A549 (cell line): Measurements from ENCODE around the gene DTX1. TPM values are rescaled to one million over a fixed set of nuclear protein-coding genes. Genes with fewer than 3 reads are reported as not detected.

ENCODE experiments used
- ATAC-seq, 2 experiments: fragments of 200-7000 bp in 1 of 2; fragments of >200 bp in 1 of 2; cut with Nextera tagmentation in 1 of 2; cut with Tn5 transposase in 1 of 2; 3 replicates each; pipeline versions ENCODE4 v1.8.0 to v1.9.1; 2018 to 2020; ENCODE audit warnings: mild to moderate bottlenecking in 1 of 2, moderate library complexity in 1 of 2
- CTCF ChIA-PET: fragments of 300-600 bp; sonication (Branson Sonifier 250); formaldehyde crosslinking; extraction: SDS; loops from one replicate; lab custom pipeline; 2021; ENCODE audit warnings: antibody characterized with exemption, inconsistent platforms; lab: Yijun Ruan, JAX
- POLR2A ChIA-PET: fragments of 350-600 bp; formaldehyde crosslinking; extraction: SDS; loops from one replicate; lab custom pipeline; 2021; ENCODE audit warnings: antibody characterized with exemption, inconsistent platforms; lab: Yijun Ruan, JAX
- DNase-seq, 2 experiments: peaks; one replicate each; pipeline versions ENCODE4 v3.0.0 to v3.0.0-alpha.2; 2011 to 2016; ENCODE audit warnings: low read depth in 1 of 2, low spot score in 1 of 2
- FAIRE-seq: peaks from 2 replicates; lab custom pipeline; 2011; peaks lifted over from hg19 to GRCh38; lab: Jason Lieb, UNC
- H3K27ac ChIP-seq, 2 experiments: fragments of >200 bp; sonication (Bioruptor Twin); formaldehyde crosslinking; 3 replicates each; pipeline ENCODE4 v1.5.1; 2016 to 2017
- H3K4me1 ChIP-seq: fragments of >200 bp; sonication (Bioruptor Twin); formaldehyde crosslinking; 3 replicates; pipeline ENCODE4 v1.6.1; 2016
- H3K4me2 ChIP-seq: fragments of >200 bp; sonication (Bioruptor Twin); formaldehyde crosslinking; 3 replicates; pipeline ENCODE4 v1.6.1; 2016
- H3K4me3 ChIP-seq: fragments of >200 bp; sonication (Bioruptor Twin); formaldehyde crosslinking; 3 replicates; pipeline ENCODE4 v1.5.1; 2016
- H3K9me3 ChIP-seq: fragments of >200 bp; sonication (Bioruptor Twin); formaldehyde crosslinking; 3 replicates; pipeline ENCODE4 v1.6.1; 2016
- BCL3 ChIP-seq: fragments of >200 bp; sonication (Bioruptor Twin); formaldehyde crosslinking; IDR thresholded peaks from 3 replicates; pipeline ENCODE4 v1.6.1; 2016
- CBX8 ChIP-seq: fragments of 200-600 bp; sonication (generic); IDR thresholded peaks from 2 replicates; pipeline ENCODE4 v1.6.1; 2016
- CEBPB ChIP-seq, 2 experiments: fragments of >200 bp in 1 of 2; sonication (Bioruptor Twin) in 1 of 2; formaldehyde crosslinking in 1 of 2; IDR thresholded peaks; 2 replicates each; pipeline ENCODE4 v1.6.1; 2012 to 2016
- CTCF ChIP-seq: fragments of >200 bp; sonication (Bioruptor Twin); formaldehyde crosslinking; IDR thresholded peaks from 3 replicates; pipeline ENCODE4 v1.5.1; 2016
- EHF ChIP-seq: fragments of 250-450 bp; sonication (Bioruptor Pico); IDR thresholded peaks from 2 replicates; pipeline ENCODE4 v1.5.0; 2020; ENCODE audit warnings: mild to moderate bottlenecking
- EHMT2 ChIP-seq: fragments of 200-600 bp; sonication (generic); IDR thresholded peaks from 2 replicates; pipeline ENCODE4 v1.6.1; 2016; ENCODE audit warnings: antibody characterized with exemption, low read depth, mild to moderate bottlenecking, moderate library complexity
- ELK1 ChIP-seq: fragments of 150-350 bp; IDR thresholded peaks from 2 replicates; pipeline ENCODE4 v1.6.1; 2014; ENCODE audit warnings: low read depth, mild to moderate bottlenecking, low read length
- FOXS1 ChIP-seq: fragments of 250-450 bp; sonication (Bioruptor Pico); IDR thresholded peaks from 2 replicates; pipeline ENCODE4 v1.5.0; 2020; ENCODE audit warnings: mild to moderate bottlenecking, moderate library complexity
- HES2 ChIP-seq: fragments of >200 bp; sonication (Bioruptor Twin); formaldehyde crosslinking; IDR thresholded peaks from 2 replicates; pipeline ENCODE4 v1.6.1; 2016
- HOXA7 ChIP-seq: fragments of 250-450 bp; sonication (Bioruptor Pico); IDR thresholded peaks from 2 replicates; pipeline ENCODE4 v1.5.0; 2020; ENCODE audit warnings: mild to moderate bottlenecking, moderate library complexity
- KDM5A ChIP-seq: fragments of 200-600 bp; sonication (generic); IDR thresholded peaks from 2 replicates; pipeline ENCODE4 v1.6.1; 2016; ENCODE audit warnings: antibody characterized with exemption, mild to moderate bottlenecking
- MAFK ChIP-seq: fragments of 450-650 bp; IDR thresholded peaks from 2 replicates; pipeline ENCODE4 v1.6.1; 2014; ENCODE audit not compliant: partially characterized antibody
- MAX ChIP-seq: IDR thresholded peaks from 2 replicates; pipeline ENCODE4 v1.6.1; 2012
- MAZ ChIP-seq: fragments of 150-350 bp; IDR thresholded peaks from 2 replicates; pipeline ENCODE4 v1.6.1; 2014; ENCODE audit warnings: antibody characterized with exemption, low read depth, low read length, borderline replicate concordance
- MYC ChIP-seq: IDR thresholded peaks from 2 replicates; pipeline ENCODE4 v1.6.1; 2012; ENCODE audit warnings: mild to moderate bottlenecking, inconsistent platforms, low read length, improper control_type of control experiment, borderline replicate concordance
- NFE2L2 ChIP-seq: fragments of 150-350 bp; conservative IDR thresholded peaks from 2 replicates; pipeline ENCODE4 v1.6.1; 2014; ENCODE audit warnings: low read length
- PHF8 ChIP-seq: fragments of 200-600 bp; sonication (generic); IDR thresholded peaks from 2 replicates; pipeline ENCODE4 v1.6.1; 2016; ENCODE audit warnings: low read depth, mild to moderate bottlenecking, antibody characterized with exemption, moderate library complexity, borderline replicate concordance
- RARB ChIP-seq: fragments of 250-450 bp; sonication (Bioruptor Pico); IDR thresholded peaks from 2 replicates; pipeline ENCODE4 v1.8.0; 2021; ENCODE audit warnings: mild to moderate bottlenecking, moderate library complexity
- RCOR1 ChIP-seq: fragments of 150-350 bp; IDR thresholded peaks from 2 replicates; pipeline ENCODE4 v1.6.1; 2014; ENCODE audit warnings: antibody characterized with exemption, low read length, low read depth
- RNF2 ChIP-seq: fragments of 200-600 bp; sonication (generic); IDR thresholded peaks from 2 replicates; pipeline ENCODE4 v1.6.1; 2016; ENCODE audit warnings: low read depth, mild to moderate bottlenecking, antibody characterized with exemption, moderate library complexity, borderline replicate concordance
- SMC3 ChIP-seq: fragments of >200 bp; sonication (Bioruptor Twin); formaldehyde crosslinking; IDR thresholded peaks from 3 replicates; pipeline ENCODE4 v1.6.1; 2018; ENCODE audit warnings: inconsistent platforms
- SREBF2 ChIP-seq: fragments of 450-650 bp; IDR thresholded peaks from 2 replicates; pipeline ENCODE4 v1.6.1; 2014; ENCODE audit warnings: mild to moderate bottlenecking, moderate library complexity
- TFCP2L1 ChIP-seq: fragments of 250-450 bp; sonication (Bioruptor Pico); IDR thresholded peaks from 2 replicates; pipeline ENCODE4 v1.5.0; 2021; ENCODE audit warnings: mild to moderate bottlenecking
- TP53 ChIP-seq: fragments of 250-450 bp; sonication (Bioruptor Pico); IDR thresholded peaks from 2 replicates; pipeline ENCODE4 v1.5.0; 2021; ENCODE audit warnings: mild to moderate bottlenecking, moderate library complexity
- ZC3H11A ChIP-seq: fragments of 450-650 bp; IDR thresholded peaks from 2 replicates; pipeline ENCODE4 v1.6.1; 2014; ENCODE audit warnings: antibody characterized with exemption, mild to moderate bottlenecking
- ZSCAN20 ChIP-seq: fragments of 250-450 bp; sonication (Bioruptor Pico); IDR thresholded peaks from 2 replicates; pipeline ENCODE4 v1.8.0; 2022; ENCODE audit warnings: mild to moderate bottlenecking, moderate library complexity
- WGBS: methylation state at CpG from one replicate; pipeline ENCODE4 v1.1.6; 2017; ENCODE audit errors: missing lambda C conversion rate; 5-methylcytosine and 5-hydroxymethylcytosine counted together
- polyA plus RNA-seq, 4 experiments: library from polyadenylated mRNA; depleted of rRNA in 3 of 4; stranded (reverse); fragments of >200 nt; fragmentation: RNase III in 1 of 4; extraction: RNeasy Plus Mini Kit Qiagen cat#74134 plus additional on column Dnase treatment in 1 of 4; gene quantifications; 2 replicates in 3 of 4; 3 replicates in 1 of 4; pipeline ENCODE4 v1.2.3, GENCODE V29; 2011 to 2017

Gene DTX1
- polyA plus RNA-seq, 2 of the 4 experiments (the other 2 are of a cell fraction) = 0.28 to 0.37 TPM

- peaks cover 3% of the 10 kb centered on the region; the same call in 1 of the 3 replicates for H3K4me1 ChIP-seq
- ChIA-PET POLR2A (no interaction called here), CTCF (interaction anchor here (1.9 kb wide), 1 partner anchor 9 kb away, joined by 7 read pairs; no protein-coding TSS in a partner anchor)
- ATAC-seq = no peak
- DNase-seq = no peak
- H3K4me3 ChIP-seq = no peak overlapping the region
- H3K27ac ChIP-seq = no peak overlapping the region
- no peaks in the 10 kb centered on the region for H3K9me3 ChIP-seq
- no peak for TF ChIP-seq BCL3
- TF ChIP-seq ZC3H11A = no peak
- TF ChIP-seq PHF8 = no peak
- TF ChIP-seq KDM5A = no peak
- TF ChIP-seq TP53 = no peak
- no peak for TF ChIP-seq SREBF2
- TF ChIP-seq CTCF = no peak
- no peak for TF ChIP-seq NFE2L2
- TF ChIP-seq MAFK = no peak
- TF ChIP-seq RARB (CRISPR knock-in tag) = no peak
- no peak for TF ChIP-seq CEBPB (IDR thresholded peaks at IDR 0.05)
- no peak for TF ChIP-seq EHF (CRISPR knock-in tag)
- 68% methylated on average over 3 of the region's 3 CpGs for WGBS
- no peak for FAIRE-seq
- H3K4me2 ChIP-seq = no peak overlapping the region
These were observed 31.5 kb downstream of the DTX1 start for GRCh38 chr12:113088037-113088436.

- ChIA-PET CTCF (interaction anchor here (1.0 to 6.4 kb wide), 4 partner anchors 9 to 64 kb away, joined by 3 to 49 read pairs (median 9); no protein-coding TSS in a partner anchor), POLR2A (interaction anchor here (0.6 kb wide), 1 partner anchor 23 kb away, joined by 7 read pairs; no protein-coding TSS in a partner anchor)
- WGBS = 65% methylated on average over 11 of the region's 13 CpGs
- no peak for FAIRE-seq
- DNase-seq = no peak
- no peak overlapping the region for H3K27ac ChIP-seq
- TF ChIP-seq ZSCAN20 (CRISPR knock-in tag) (no peak), TP53 (no peak), PHF8 (no peak), FOXS1 (no peak), SREBF2 (no peak), MAX (no peak), HOXA7 (CRISPR knock-in tag) (no peak)
- TF ChIP-seq, all 56 proteins: peak for 0
- no peak for ATAC-seq
- Histone ChIP-seq H3K4me1 (peaks cover 7% of the 10 kb centered on the region; the same call in 1 of the 3 replicates), H3K4me2 (no peak overlapping the region), H3K4me3 (no peak overlapping the region), H3K9me3 (no peaks in the 10 kb centered on the region)
These were observed 32.6 kb downstream of the DTX1 start for GRCh38 chr12:113088971-113089756.

- peaks cover 7% of the 10 kb centered on the region; the same call in 1 of the 3 replicates for H3K4me1 ChIP-seq
- no peak overlapping the region for H3K4me2 ChIP-seq
- DNase-seq (no peak), ATAC-seq (no peak), FAIRE-seq (no peak)
- POLR2A ChIA-PET = interaction anchor here (0.6 kb wide), 1 partner anchor 24 kb away, joined by 7 read pairs; no protein-coding TSS in a partner anchor
- CTCF ChIA-PET = interaction anchor here (1.8 to 6.4 kb wide), 3 partner anchors 9 to 40 kb away, joined by 6 to 49 read pairs (median 12); no protein-coding TSS in a partner anchor
- H3K27ac ChIP-seq = no peak overlapping the region
- no peak overlapping the region for H3K4me3 ChIP-seq
- no peaks in the 10 kb centered on the region for H3K9me3 ChIP-seq
- TF ChIP-seq SMC3 (no peak), PHF8 (no peak), KDM5A (no peak), RCOR1 (no peak), MYC (no peak), ELK1 (no peak), MAX (no peak), HES2 (no peak), MAZ (no peak), TFCP2L1 (CRISPR knock-in tag) (no peak), CBX8 (no peak), EHMT2 (no peak), RNF2 (no peak), RARB (CRISPR knock-in tag) (no peak), FOXS1 (no peak)
These were observed 33.3 kb downstream of the DTX1 start for GRCh38 chr12:113089839-113090238.
